Effector memory CD8-positive, alpha-beta T cell (primary cell): ENCODE data around the gene KRT83.
"Not testable (repeated sequence)": the region's sequence is repeated elsewhere in the genome, so short reads cannot be mapped to it uniquely, and the experiment has no call there.

Source experiments
- ATAC-seq: fragments of 150-1000 bp; cut with Tn5 transposase; replicated peaks from 2 replicates; pipeline ENCODE4 v1.10.0; 2021; ENCODE audit warnings: mild to moderate bottlenecking, moderate library complexity
- DNase-seq, 3 experiments: peaks; one replicate each; pipeline ENCODE4 v3.0.0; 2021
- H3K27ac Mint-ChIP-seq, 2 donors: one replicate each; pipeline ENCODE4 v1.8.0; 2022; ENCODE audit warnings: mild to moderate bottlenecking in 2 of 2, mixed read lengths in 2 of 2, moderate library complexity in 2 of 2
- H3K27me3 Mint-ChIP-seq, 2 donors: one replicate each; pipeline ENCODE4 v1.8.0; 2022; ENCODE audit warnings: mixed read lengths in 2 of 2
- H3K36me3 Mint-ChIP-seq: one replicate; pipeline ENCODE4 v1.8.0; 2022; ENCODE audit warnings: mild to moderate bottlenecking, moderate library complexity, mixed read lengths; ENCODE audit not compliant: insufficient read depth
- H3K4me1 Mint-ChIP-seq, 2 donors: one replicate each; pipeline ENCODE4 v1.8.0; 2022; ENCODE audit warnings: low read depth in 2 of 2, mixed read lengths in 2 of 2
- H3K4me3 Mint-ChIP-seq, 2 donors: one replicate each; pipeline ENCODE4 v1.8.0; 2022; ENCODE audit warnings: mild to moderate bottlenecking in 2 of 2, mixed read lengths in 2 of 2, moderate library complexity in 2 of 2
- H3K9me3 Mint-ChIP-seq, 2 donors: one replicate each; pipeline ENCODE4 v1.8.0; 2022; ENCODE audit warnings: mixed read lengths in 2 of 2

KRT83 gene

GRCh38 chr12:52349196-52349595 is 28.0 kb upstream of the KRT83 start:
- no peak for DNase-seq
- ATAC-seq = no peak
- no peak overlapping the region for H3K4me3 Mint-ChIP-seq
- no peaks in the 10 kb centered on the region for H3K9me3 Mint-ChIP-seq
- peaks cover 25 to 29% of the 10 kb centered on the region in 2 donors for H3K4me1 Mint-ChIP-seq
- H3K27me3 Mint-ChIP-seq = peaks cover 9 to 75% of the 10 kb centered on the region in 2 donors
- H3K27ac Mint-ChIP-seq = no peak overlapping the region
- H3K36me3 Mint-ChIP-seq = peaks cover 7% of the 10 kb centered on the region

- no peak for DNase-seq
- H3K4me3 Mint-ChIP-seq = no peak overlapping the region
Observed at GRCh38 chr12:52347551-52348510, 26.6 kb upstream of the KRT83 start.

GRCh38 chr12:52347016-52347415 is 25.8 kb upstream of the KRT83 start:
- Mint-ChIP-seq H3K4me1 (peaks cover 11 to 15% of the 10 kb centered on the region in 2 donors), H3K27ac (no peak overlapping the region), H3K9me3 (no peaks in the 10 kb centered on the region), H3K4me3 (no peak overlapping the region), H3K36me3 (peaks cover 4% of the 10 kb centered on the region), H3K27me3 (peaks cover 9 to 80% of the 10 kb centered on the region in 2 donors)
- ATAC-seq (no peak), DNase-seq (no peak)

More at GRCh38 chr12:52347551-52348510, 26.6 kb upstream of the KRT83 start:
- Mint-ChIP-seq H3K4me1 (peaks cover 18 to 22% of the 10 kb centered on the region in 2 donors), H3K27ac (no peak overlapping the region), H3K9me3 (no peaks in the 10 kb centered on the region), H3K36me3 (peaks cover 5% of the 10 kb centered on the region), H3K27me3 (peaks cover 9 to 75% of the 10 kb centered on the region in 2 donors)
- no peak for ATAC-seq

GRCh38 chr12:52346593-52346992 is 25.4 kb upstream of the KRT83 start:
- peaks cover 7 to 11% of the 10 kb centered on the region in 2 donors for H3K4me1 Mint-ChIP-seq
- H3K36me3 Mint-ChIP-seq = peaks cover 2% of the 10 kb centered on the region
- DNase-seq (no peak), ATAC-seq (no peak)
- H3K9me3 Mint-ChIP-seq = no peaks in the 10 kb centered on the region
- no peak overlapping the region for H3K4me3 Mint-ChIP-seq
- no peak overlapping the region for H3K27ac Mint-ChIP-seq
- peaks cover 9 to 84% of the 10 kb centered on the region in 2 donors for H3K27me3 Mint-ChIP-seq

- H3K27me3 Mint-ChIP-seq = peaks cover 4 to 90% of the 10 kb centered on the region in 2 donors
- not testable (repeated sequence) for H3K4me1 Mint-ChIP-seq, ATAC-seq, H3K27ac Mint-ChIP-seq, DNase-seq, H3K4me3 Mint-ChIP-seq, H3K36me3 Mint-ChIP-seq, H3K9me3 Mint-ChIP-seq
Observed at GRCh38 chr12:52345041-52345440, 23.8 kb upstream of the KRT83 start.

- H3K4me1 Mint-ChIP-seq = peaks cover 0 to 2% of the 10 kb centered on the region in 2 donors
- no peak for DNase-seq
- peaks cover 4 to 93% of the 10 kb centered on the region in 2 donors for H3K27me3 Mint-ChIP-seq
- H3K36me3 Mint-ChIP-seq = no peaks in the 10 kb centered on the region
- ATAC-seq = no peak
- no peak overlapping the region for H3K27ac Mint-ChIP-seq
- no peak overlapping the region for H3K4me3 Mint-ChIP-seq
- H3K9me3 Mint-ChIP-seq = no peaks in the 10 kb centered on the region
Observed at GRCh38 chr12:52344111-52344510, 22.9 kb upstream of the KRT83 start.

- no peak for ATAC-seq
- H3K9me3 Mint-ChIP-seq = no peaks in the 10 kb centered on the region
- peaks cover 9 to 96% of the 10 kb centered on the region in 2 donors for H3K27me3 Mint-ChIP-seq
- no peaks in the 10 kb centered on the region for H3K4me1 Mint-ChIP-seq
- H3K27ac Mint-ChIP-seq = no peak overlapping the region
- DNase-seq = no peak
- no peak overlapping the region for H3K4me3 Mint-ChIP-seq
- H3K36me3 Mint-ChIP-seq = no peaks in the 10 kb centered on the region
Observed at GRCh38 chr12:52343550-52343949, 22.4 kb upstream of the KRT83 start.

GRCh38 chr12:52342781-52343490 is 21.7 kb upstream of the KRT83 start:
- Mint-ChIP-seq H3K27ac (no peak overlapping the region), H3K36me3 (no peaks in the 10 kb centered on the region), H3K9me3 (no peaks in the 10 kb centered on the region), H3K27me3 (peaks cover 9 to 96% of the 10 kb centered on the region in 2 donors), H3K4me3 (no peak overlapping the region), H3K4me1 (no peaks in the 10 kb centered on the region)
- ATAC-seq (no peak), DNase-seq (no peak)

GRCh38 chr12:52341066-52341580 is 19.9 kb upstream of the KRT83 start:
- peaks cover 7 to 79% of the 10 kb centered on the region in 2 donors for H3K27me3 Mint-ChIP-seq
- no peak overlapping the region for H3K4me3 Mint-ChIP-seq
- H3K4me1 Mint-ChIP-seq = no peaks in the 10 kb centered on the region
- no peaks in the 10 kb centered on the region for H3K9me3 Mint-ChIP-seq
- no peak overlapping the region for H3K27ac Mint-ChIP-seq
- H3K36me3 Mint-ChIP-seq = no peaks in the 10 kb centered on the region
- DNase-seq (no peak), ATAC-seq (no peak)

- Mint-ChIP-seq H3K9me3 (no peaks in the 10 kb centered on the region), H3K27me3 (peaks cover 14 to 75% of the 10 kb centered on the region in 2 donors), H3K4me1 (no peaks in the 10 kb centered on the region), H3K27ac (no peak overlapping the region), H3K4me3 (no peak overlapping the region), H3K36me3 (no peaks in the 10 kb centered on the region)
- DNase-seq = no peak
- ATAC-seq = no peak
Observed at GRCh38 chr12:52338241-52338960, 17.2 kb upstream of the KRT83 start.

GRCh38 chr12:52337054-52337453 is 15.9 kb upstream of the KRT83 start:
- Mint-ChIP-seq H3K27ac (no peak overlapping the region), H3K9me3 (no peaks in the 10 kb centered on the region), H3K27me3 (peaks cover 14 to 69% of the 10 kb centered on the region in 2 donors), H3K4me1 (no peaks in the 10 kb centered on the region), H3K36me3 (no peaks in the 10 kb centered on the region), H3K4me3 (no peak overlapping the region)
- ATAC-seq (no peak), DNase-seq (no peak)

- H3K4me3 Mint-ChIP-seq = no peak overlapping the region
- H3K27ac Mint-ChIP-seq = no peak overlapping the region
- no peaks in the 10 kb centered on the region for H3K4me1 Mint-ChIP-seq
- DNase-seq (no peak), ATAC-seq (no peak)
- no peaks in the 10 kb centered on the region for H3K9me3 Mint-ChIP-seq
- no peaks in the 10 kb centered on the region for H3K36me3 Mint-ChIP-seq
- peaks cover 18 to 69% of the 10 kb centered on the region in 2 donors for H3K27me3 Mint-ChIP-seq
Observed at GRCh38 chr12:52336641-52337040, 15.4 kb upstream of the KRT83 start.
